ENCODE measurements around the gene VSX1.

Gene VSX1

GRCh38 chr20:25031241-25031640 is 50.7 kb downstream of the VSX1 start:
- H3K9me3 ChIP-seq (replicated peaks in 1 of 2; ENCODE audit: control insufficient read depth in 2 of 2, insufficient read depth in 1 of 2, low read depth in 1 of 2, low read length in 2 of 2), result peaks cover 0 to 2% of the 10 kb centered on the region in 2 donors
- DNase-seq (ENCODE audit: low spot score), result no peak
- no CpG with 5 or more reads among the region's 3 CpGs for WGBS, 2 donors (ENCODE audit: extremely low coverage in 2 of 2, insufficient read length in 2 of 2, insufficient replicate concordance in 1 of 2)

DNA sequence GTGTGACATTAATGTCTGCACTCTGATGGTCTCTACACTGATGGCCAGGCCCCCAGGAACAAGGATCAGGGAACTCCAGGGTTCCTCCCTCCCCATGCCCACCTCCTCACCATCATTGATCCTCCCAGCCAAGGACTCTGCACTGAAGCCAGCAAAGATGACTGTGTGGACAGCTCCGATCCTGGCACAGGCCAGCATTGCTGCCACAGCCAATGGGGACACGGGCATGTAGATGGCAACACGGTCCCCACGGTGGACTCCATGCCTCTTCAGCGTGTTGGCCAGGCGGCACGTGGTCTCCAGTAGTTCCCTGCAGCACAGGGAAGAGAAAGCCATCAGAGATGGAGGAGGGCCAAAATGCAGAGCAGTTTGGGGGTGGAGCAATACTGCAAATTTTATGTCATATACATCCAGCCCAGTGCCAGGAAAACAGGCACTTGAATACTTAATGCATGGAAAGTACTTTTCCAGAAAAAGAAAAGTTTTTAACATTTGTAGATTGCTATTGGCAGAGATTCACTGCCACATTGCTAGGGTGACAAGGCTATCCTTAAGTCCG is 51.2 kb downstream of the VSX1 start:
- H3K4me3 ChIP-seq (ENCODE audit: low read length in 2 of 2), result no peak overlapping the region
- peak overlapping the region; percentile 81 for H3K23ac ChIP-seq (ENCODE audit: low read depth, low read length, poor library complexity)
- H2BK5ac ChIP-seq (ENCODE audit: low read length), result no peak overlapping the region
- no peak overlapping the region for H4K8ac ChIP-seq (ENCODE audit: low read depth, low read length)
- peak overlapping the region; percentile 91 for H3K14ac ChIP-seq (ENCODE audit: low read length)
- H3K4me2 ChIP-seq (ENCODE audit: insufficient read depth, low read length, poor library complexity, severe bottlenecking), result no peak overlapping the region
- H3K79me1 ChIP-seq (ENCODE audit: low read depth, low read length), result no peaks in the 10 kb centered on the region
- H2AFZ ChIP-seq (ENCODE audit: low read length), result no peak overlapping the region
- H2BK120ac ChIP-seq (ENCODE audit: low read depth, low read length), result no peak overlapping the region
- H2BK12ac ChIP-seq (ENCODE audit: low read length), result peak overlapping the region; percentile 93
- no peaks in the 10 kb centered on the region for H3K36me3 ChIP-seq (replicated peaks in 1 of 2; ENCODE audit: control insufficient read depth in 2 of 2, insufficient read depth in 2 of 2, low read length in 2 of 2)
- H3K9ac ChIP-seq (ENCODE audit: low read depth, low read length, poor library complexity), result no peak overlapping the region
- peaks cover 0 to 2% of the 10 kb centered on the region in 2 donors for H3K9me3 ChIP-seq (replicated peaks in 1 of 2; ENCODE audit: control insufficient read depth in 2 of 2, insufficient read depth in 1 of 2, low read depth in 1 of 2, low read length in 2 of 2)
- H3K27me3 ChIP-seq (ENCODE audit: control insufficient read depth in 3 of 3, insufficient read depth in 3 of 3, low read depth in 1 of 3, low read length in 3 of 3), result no peaks in the 10 kb centered on the region
- no peak overlapping the region for H2BK15ac ChIP-seq (ENCODE audit: low read length)
- no peak overlapping the region for H3K18ac ChIP-seq (ENCODE audit: low read length)
- no peak overlapping the region for H3K4ac ChIP-seq (ENCODE audit: low read length)
- WGBS, 2 donors (ENCODE audit: extremely low coverage in 2 of 2, insufficient read length in 2 of 2, insufficient replicate concordance in 1 of 2), result no CpG with 5 or more reads among the region's 8 CpGs
- DNase-seq (ENCODE audit: low spot score), result no peak
- H2AK5ac ChIP-seq (ENCODE audit: low read depth, low read length), result peak overlapping the region; percentile 3
- no peak overlapping the region for H3K27ac ChIP-seq (replicated peaks; ENCODE audit: low read length)
- H4K91ac ChIP-seq (ENCODE audit: low read depth, low read length, poor library complexity), result no peak overlapping the region
- peaks cover 11 to 18% of the 10 kb centered on the region in 2 donors for H3K4me1 ChIP-seq (ENCODE audit: control insufficient read depth in 2 of 2, insufficient read depth in 1 of 2, low read depth in 1 of 2, low read length in 2 of 2)

More at GRCh38 chr20:25031241-25031640, 50.7 kb downstream of the VSX1 start:
- Histone ChIP-seq H3K4ac (ENCODE audit: low read length) (no peak overlapping the region), H3K4me2 (ENCODE audit: insufficient read depth, low read length, poor library complexity, severe bottlenecking) (no peak overlapping the region), H2AK5ac (ENCODE audit: low read depth, low read length) (no peak overlapping the region), H3K79me1 (ENCODE audit: low read depth, low read length) (no peaks in the 10 kb centered on the region), H4K8ac (ENCODE audit: low read depth, low read length) (no peak overlapping the region), H2BK12ac (ENCODE audit: low read length) (no peak overlapping the region), H2BK5ac (ENCODE audit: low read length) (no peak overlapping the region), H3K27me3 (ENCODE audit: control insufficient read depth in 3 of 3, insufficient read depth in 3 of 3, low read depth in 1 of 3, low read length in 3 of 3) (peaks cover 0 to 2% (median 0%) of the 10 kb centered on the region in 3 experiments), H2BK15ac (ENCODE audit: low read length) (no peak overlapping the region), H3K9ac (ENCODE audit: low read depth, low read length, poor library complexity) (no peak overlapping the region), H3K23ac (ENCODE audit: low read depth, low read length, poor library complexity) (no peak overlapping the region), H3K14ac (ENCODE audit: low read length) (no peak overlapping the region), H4K91ac (ENCODE audit: low read depth, low read length, poor library complexity) (no peak overlapping the region), H3K27ac (replicated peaks; ENCODE audit: low read length) (no peak overlapping the region), H3K4me3 (ENCODE audit: low read length in 2 of 2) (no peak overlapping the region), H3K18ac (ENCODE audit: low read length) (no peak overlapping the region), H2AFZ (ENCODE audit: low read length) (no peak overlapping the region), H3K36me3 (replicated peaks in 1 of 2; ENCODE audit: control insufficient read depth in 2 of 2, insufficient read depth in 2 of 2, low read length in 2 of 2) (no peaks in the 10 kb centered on the region), H2BK120ac (ENCODE audit: low read depth, low read length) (no peak overlapping the region), H3K4me1 (ENCODE audit: control insufficient read depth in 2 of 2, insufficient read depth in 1 of 2, low read depth in 1 of 2, low read length in 2 of 2) (peaks cover 11 to 23% of the 10 kb centered on the region in 2 donors)

GRCh38 chr20:25030007-25030648 is 51.8 kb downstream of the VSX1 start:
- H2AFZ ChIP-seq (ENCODE audit: low read length), result no peak overlapping the region
- no peak overlapping the region for H3K27ac ChIP-seq (replicated peaks; ENCODE audit: low read length)
- no peak overlapping the region for H2BK15ac ChIP-seq (ENCODE audit: low read length)
- H3K4me1 ChIP-seq (ENCODE audit: control insufficient read depth in 2 of 2, insufficient read depth in 1 of 2, low read depth in 1 of 2, low read length in 2 of 2), result peaks cover 11 to 17% of the 10 kb centered on the region in 2 donors
- H3K14ac ChIP-seq (ENCODE audit: low read length), result no peak overlapping the region
- no peak overlapping the region for H4K91ac ChIP-seq (ENCODE audit: low read depth, low read length, poor library complexity)
- no CpG with 5 or more reads among the region's 5 CpGs for WGBS, 2 donors (ENCODE audit: extremely low coverage in 2 of 2, insufficient read length in 2 of 2, insufficient replicate concordance in 1 of 2)
- no peaks in the 10 kb centered on the region for H3K79me1 ChIP-seq (ENCODE audit: low read depth, low read length)
- no peak overlapping the region for H3K23ac ChIP-seq (ENCODE audit: low read depth, low read length, poor library complexity)
- H3K4me3 ChIP-seq (ENCODE audit: low read length in 2 of 2), result no peak overlapping the region
- no peak overlapping the region for H2BK12ac ChIP-seq (ENCODE audit: low read length)
- no peak for DNase-seq (ENCODE audit: low spot score)
- no peaks in the 10 kb centered on the region for H3K36me3 ChIP-seq (replicated peaks in 1 of 2; ENCODE audit: control insufficient read depth in 2 of 2, insufficient read depth in 2 of 2, low read length in 2 of 2)
- no peak overlapping the region for H3K4ac ChIP-seq (ENCODE audit: low read length)
- H3K27me3 ChIP-seq (ENCODE audit: control insufficient read depth in 3 of 3, insufficient read depth in 3 of 3, low read depth in 1 of 3, low read length in 3 of 3), result no peaks in the 10 kb centered on the region
- H3K9ac ChIP-seq (ENCODE audit: low read depth, low read length, poor library complexity), result no peak overlapping the region
- H3K18ac ChIP-seq (ENCODE audit: low read length), result no peak overlapping the region
- no peak overlapping the region for H2BK5ac ChIP-seq (ENCODE audit: low read length)
- H2AK5ac ChIP-seq (ENCODE audit: low read depth, low read length), result no peak overlapping the region
- peaks cover 0 to 2% of the 10 kb centered on the region in 2 donors for H3K9me3 ChIP-seq (replicated peaks in 1 of 2; ENCODE audit: control insufficient read depth in 2 of 2, insufficient read depth in 1 of 2, low read depth in 1 of 2, low read length in 2 of 2)
- H4K8ac ChIP-seq (ENCODE audit: low read depth, low read length), result no peak overlapping the region
- no peak overlapping the region for H3K4me2 ChIP-seq (ENCODE audit: insufficient read depth, low read length, poor library complexity, severe bottlenecking)
- H2BK120ac ChIP-seq (ENCODE audit: low read depth, low read length), result no peak overlapping the region

- Histone ChIP-seq H3K4me1 (ENCODE audit: control insufficient read depth in 2 of 2, insufficient read depth in 1 of 2, low read depth in 1 of 2, low read length in 2 of 2) (no peaks in the 10 kb centered on the region), H2BK5ac (ENCODE audit: low read length) (no peak overlapping the region), H3K27me3 (ENCODE audit: control insufficient read depth in 3 of 3, insufficient read depth in 3 of 3, low read depth in 1 of 3, low read length in 3 of 3) (no peaks in the 10 kb centered on the region), H3K79me1 (ENCODE audit: low read depth, low read length) (no peaks in the 10 kb centered on the region), H4K8ac (ENCODE audit: low read depth, low read length) (no peak overlapping the region), H3K36me3 (replicated peaks in 1 of 2; ENCODE audit: control insufficient read depth in 2 of 2, insufficient read depth in 2 of 2, low read length in 2 of 2) (no peaks in the 10 kb centered on the region), H3K14ac (ENCODE audit: low read length) (no peak overlapping the region), H4K91ac (ENCODE audit: low read depth, low read length, poor library complexity) (no peak overlapping the region), H3K4me3 (ENCODE audit: low read length in 2 of 2) (no peak overlapping the region), H2AK5ac (ENCODE audit: low read depth, low read length) (no peak overlapping the region), H3K18ac (ENCODE audit: low read length) (no peak overlapping the region), H2BK15ac (ENCODE audit: low read length) (no peak overlapping the region), H3K4ac (ENCODE audit: low read length) (no peak overlapping the region), H2BK12ac (ENCODE audit: low read length) (no peak overlapping the region), H3K27ac (replicated peaks; ENCODE audit: low read length) (no peak overlapping the region), H2AFZ (ENCODE audit: low read length) (no peak overlapping the region), H3K23ac (ENCODE audit: low read depth, low read length, poor library complexity) (peak overlapping the region; percentile 19), H2BK120ac (ENCODE audit: low read depth, low read length) (no peak overlapping the region), H3K9ac (ENCODE audit: low read depth, low read length, poor library complexity) (no peak overlapping the region), H3K4me2 (ENCODE audit: insufficient read depth, low read length, poor library complexity, severe bottlenecking) (no peak overlapping the region), H3K9me3 (replicated peaks in 1 of 2; ENCODE audit: control insufficient read depth in 2 of 2, insufficient read depth in 1 of 2, low read depth in 1 of 2, low read length in 2 of 2) (no peaks in the 10 kb centered on the region)
- WGBS, 2 donors (ENCODE audit: extremely low coverage in 2 of 2, insufficient read length in 2 of 2, insufficient replicate concordance in 1 of 2), result no CpG with 5 or more reads among the region's 4 CpGs
- DNase-seq (ENCODE audit: low spot score), result no peak
Measured at GRCh38 chr20:25025986-25026605, 55.8 kb downstream of the VSX1 start.

Measured in neuronal stem cell (in vitro differentiated cells).